Testis (tissue), 3 donors: ENCODE results near the gene TESK2. TPM values are rescaled to one million over a fixed set of nuclear protein-coding genes. Genes with fewer than 3 reads are reported as not detected.

Experiments
- DNase-seq: peaks from one replicate; pipeline ENCODE4 v3.0.0-alpha.2; 2019
- H3K27ac ChIP-seq, 2 donors: fragments of 200-600 bp; sonication (generic); one replicate each; pipeline ENCODE4 v1.5.1; 2019
- H3K27me3 ChIP-seq: fragments of 200-600 bp; sonication (generic); one replicate; pipeline ENCODE4 v1.5.1; 2019
- H3K36me3 ChIP-seq: fragments of 200-600 bp; sonication (generic); one replicate; pipeline ENCODE4 v1.5.1; 2017; ENCODE audit warnings: low read depth; ENCODE audit errors: missing control alignments
- H3K4me1 ChIP-seq: fragments of 200-600 bp; sonication (generic); one replicate; pipeline ENCODE4 v1.5.1; 2019
- H3K4me3 ChIP-seq, 2 donors: fragments of 200-600 bp; sonication (generic); one replicate each; pipeline ENCODE4 v1.5.1; 2017 to 2019
- H3K9me3 ChIP-seq: fragments of 200-600 bp; sonication (generic); one replicate; pipeline ENCODE4 v1.5.1; 2017
- CTCF ChIP-seq, 3 experiments: fragments of 450-650 bp in 2 of 3; fragments of 200-600 bp in 1 of 3; sonication (generic) in 1 of 3; IDR thresholded peaks; one replicate each; pipeline ENCODE4 v1.5.1; 2016 to 2019; ENCODE audit warnings: antibody characterized with exemption in 3 of 3, mild to moderate bottlenecking in 2 of 3, moderate library complexity in 1 of 3
- POLR2A ChIP-seq: fragments of 450-650 bp; IDR thresholded peaks from one replicate; pipeline ENCODE4 v1.6.1; 2017; ENCODE audit warnings: antibody characterized with exemption, mild to moderate bottlenecking, moderate library complexity
- WGBS, 2 donors: methylation state at CpG; one replicate each; pipeline ENCODE4 v1.1.5; 2018; 5-methylcytosine and 5-hydroxymethylcytosine counted together
- intact Hi-C: fragments of 100-400 bp; cut with DNase I; formaldehyde crosslinking; loops from one replicate; pipeline ENCODE4 v1.15.1; 2023; ENCODE audit warnings: low total_unique reads
- polyA plus RNA-seq: library from polyadenylated mRNA; stranded (reverse); fragments of 350-450 nt; fragmentation: Illumina TruSeq; extraction: RNeasy Lipid Tissue Mini Kit (QIAGEN cat#74804); gene quantifications from one replicate; pipeline ENCODE4 v1.2.3, GENCODE V29; 2014; ENCODE audit warnings: low read depth, low replicate concordance; ENCODE audit not compliant: insufficient read depth
- total RNA-seq, 2 donors: library from RNA; depleted of rRNA; stranded (reverse); fragments of >200 nt; gene quantifications; one replicate each; pipeline ENCODE4 v1.2.3, GENCODE V29; 2016

TESK2 gene
- total and polyA plus RNA-seq, 3 donors from 2014 or later, result 14.3 to 22.7 (median 20.9) TPM

- Histone ChIP-seq H3K4me1 (no peaks in the 10 kb centered on the region), H3K27ac (no peak overlapping the region), H3K36me3 (no peaks in the 10 kb centered on the region), H3K4me3 (no peak overlapping the region), H3K27me3 (no peaks in the 10 kb centered on the region), H3K9me3 (no peaks in the 10 kb centered on the region)
- intact Hi-C loops, result no loop called here
- TF ChIP-seq CTCF (IDR thresholded peaks at IDR 0.05) (no peak), POLR2A (no peak)
- DNase-seq, result no peak
- 68 to 77% methylated on average over 4 of the region's 4 CpGs for WGBS, 2 donors
Measured at GRCh38 chr1:45429561-45430159, 61.3 kb downstream of the TESK2 start.

GRCh38 chr1:45423906-45424678 is 66.9 kb downstream of the TESK2 start:
- H3K36me3 ChIP-seq, result no peaks in the 10 kb centered on the region
- intact Hi-C loops, result no loop called here
- TF ChIP-seq CTCF (IDR thresholded peaks at IDR 0.05), result no peak
- no peak for TF ChIP-seq POLR2A
- H3K4me3 ChIP-seq, result no peak overlapping the region
- H3K27ac ChIP-seq, result no peak overlapping the region
- H3K9me3 ChIP-seq, result no peaks in the 10 kb centered on the region
- no peaks in the 10 kb centered on the region for H3K4me1 ChIP-seq
- DNase-seq, result no peak
- no peaks in the 10 kb centered on the region for H3K27me3 ChIP-seq
- WGBS, 2 donors, result 62 to 77% methylated on average over 4 of the region's 4 CpGs

- no peak overlapping the region for H3K4me3 ChIP-seq
- no peaks in the 10 kb centered on the region for H3K4me1 ChIP-seq
- H3K36me3 ChIP-seq, result no peaks in the 10 kb centered on the region
- DNase-seq, result no peak
- H3K27ac ChIP-seq, result no peak overlapping the region
- WGBS, 2 donors, result 93 to 96% methylated on average over 2 of the region's 2 CpGs
- H3K27me3 ChIP-seq, result no peaks in the 10 kb centered on the region
- intact Hi-C loops, result no loop called here
- H3K9me3 ChIP-seq, result no peaks in the 10 kb centered on the region
- TF ChIP-seq CTCF (IDR thresholded peaks at IDR 0.05) (no peak), POLR2A (no peak)
Measured at GRCh38 chr1:45421935-45422334, 69.0 kb downstream of the TESK2 start.

GRCh38 chr1:45414746-45415145 is 76.2 kb downstream of the TESK2 start:
- H3K27ac ChIP-seq, result no peak overlapping the region
- WGBS, 2 donors, result 78 to 80% methylated on average over 6 of the region's 6 CpGs
- no peaks in the 10 kb centered on the region for H3K9me3 ChIP-seq
- no peaks in the 10 kb centered on the region for H3K4me1 ChIP-seq
- intact Hi-C loops, result no loop called here
- no peak overlapping the region for H3K4me3 ChIP-seq
- TF ChIP-seq POLR2A (no peak), CTCF (IDR thresholded peaks at IDR 0.05) (no peak)
- H3K27me3 ChIP-seq, result no peaks in the 10 kb centered on the region
- DNase-seq, result no peak
- no peaks in the 10 kb centered on the region for H3K36me3 ChIP-seq
